ENCODE data around the gene TMC6. TPM values are rescaled to one million over a fixed set of nuclear protein-coding genes. Genes with fewer than 3 reads are reported as not detected.
"Not testable (repeated sequence)": the region's sequence is repeated elsewhere in the genome, so short reads cannot be mapped to it uniquely, and the experiment has no call there.

The TMC6 gene
- polyA plus RNA-seq, 4 donors: 19.1 to 43.3 (median 35.7) TPM

- DNase-seq (ENCODE audit: low read depth in 4 of 4, low spot score in 2 of 4): no peak
Observed at GRCh38 chr17:78125976-78126894, 2.3 kb downstream of the TMC6 start.

- no peak for DNase-seq (ENCODE audit: low read depth in 4 of 4, low spot score in 2 of 4)
Observed at GRCh38 chr17:78125138-78125913, 3.2 kb downstream of the TMC6 start.

- no peak for DNase-seq (ENCODE audit: low read depth in 4 of 4, low spot score in 2 of 4)
Observed at GRCh38 chr17:78124836-78125137, 3.8 kb downstream of the TMC6 start.

- no peak for DNase-seq (ENCODE audit: low read depth in 4 of 4, low spot score in 2 of 4)
Observed at GRCh38 chr17:78124081-78124835, 4.3 kb downstream of the TMC6 start.

- no peak for DNase-seq (ENCODE audit: low read depth in 4 of 4, low spot score in 2 of 4)
Observed at GRCh38 chr17:78123258-78123929, 5.2 kb downstream of the TMC6 start.

- DNase-seq (ENCODE audit: low read depth in 4 of 4, low spot score in 2 of 4): no peak
Observed at GRCh38 chr17:78122931-78123249, 5.7 kb downstream of the TMC6 start.

- no peak for DNase-seq (ENCODE audit: low read depth in 4 of 4, low spot score in 2 of 4)
Observed at GRCh38 chr17:78122216-78122930, 6.2 kb downstream of the TMC6 start.

- no peak for DNase-seq (ENCODE audit: low read depth in 4 of 4, low spot score in 2 of 4)
Observed at GRCh38 chr17:78121801-78122215, 6.7 kb downstream of the TMC6 start.

- DNase-seq (ENCODE audit: low read depth in 4 of 4, low spot score in 2 of 4): no peak
Observed at GRCh38 chr17:78120971-78121800, 7.4 kb downstream of the TMC6 start.

GRCh38 chr17:78120537-78120936 is 8.0 kb downstream of the TMC6 start:
- no peak for DNase-seq (ENCODE audit: low read depth in 4 of 4, low spot score in 2 of 4)

- DNase-seq (ENCODE audit: low read depth in 4 of 4, low spot score in 2 of 4): no peak
Observed at GRCh38 chr17:78118801-78119241, 9.7 kb downstream of the TMC6 start.

- no peak for DNase-seq (ENCODE audit: low read depth in 4 of 4, low spot score in 2 of 4)
Observed at GRCh38 chr17:78117027-78117981, 11.3 kb downstream of the TMC6 start.

GRCh38 chr17:78116411-78116810 is 12.1 kb downstream of the TMC6 start:
- no peak for DNase-seq (ENCODE audit: low read depth in 4 of 4, low spot score in 2 of 4)

- DNase-seq (ENCODE audit: low read depth in 4 of 4, low spot score in 2 of 4): not testable (repeated sequence)
Observed at GRCh38 chr17:78115803-78116202, 12.8 kb downstream of the TMC6 start.

GRCh38 chr17:78114831-78115723 is 13.5 kb downstream of the TMC6 start:
- DNase-seq (ENCODE audit: low read depth in 4 of 4, low spot score in 2 of 4): no peak

GRCh38 chr17:78113804-78114785 is 14.5 kb downstream of the TMC6 start:
- DNase-seq (ENCODE audit: low read depth in 4 of 4, low spot score in 2 of 4): no peak
